IPS-18c (cell line): ENCODE measurements around the gene CARD16.
"Not testable (repeated sequence)": the region's sequence is repeated elsewhere in the genome, so short reads cannot be mapped to it uniquely, and the experiment has no call there.

Experiments
- H3K4me3 ChIP-seq: 2 replicates; pipeline ENCODE4 v1.7.0; 2013; ENCODE audit warnings: low read depth, mild to moderate bottlenecking, low read length, moderate library complexity; ENCODE audit not compliant: insufficient read depth
- H3K9me3 ChIP-seq: one replicate; pipeline ENCODE4 v1.6.1; 2013; ENCODE audit warnings: mild to moderate bottlenecking, low read length, moderate library complexity; ENCODE audit not compliant: control insufficient read depth, insufficient read depth

Gene CARD16

GRCh38 chr11:105044557-105045524 is at the start of gene CARD16:
Gene CARD16, minus strand, starts transcription at chr11:105045335. Its CDS starts 38 bp downstream, at chr11:105045297.
- H3K4me3 ChIP-seq, H3K9me3 ChIP-seq: not testable (repeated sequence)

- Histone ChIP-seq H3K9me3 (no peaks in the 10 kb centered on the region), H3K4me3 (no peak overlapping the region)
Observed at GRCh38 chr11:105092256-105093239, 47.4 kb upstream of the CARD16 start.

- Histone ChIP-seq H3K9me3 (no peaks in the 10 kb centered on the region), H3K4me3 (no peak overlapping the region)
Observed at GRCh38 chr11:105081412-105082150, 36.4 kb upstream of the CARD16 start.

- not testable (repeated sequence) for H3K4me3 ChIP-seq, H3K9me3 ChIP-seq
Observed at GRCh38 chr11:105080171-105080906, 35.2 kb upstream of the CARD16 start.

- Histone ChIP-seq H3K4me3 (no peak overlapping the region), H3K9me3 (no peaks in the 10 kb centered on the region)
Observed at GRCh38 chr11:105078283-105078682, 33.1 kb upstream of the CARD16 start.

- H3K9me3 ChIP-seq, H3K4me3 ChIP-seq: not testable (repeated sequence)
Observed at GRCh38 chr11:105077141-105077790, 32.1 kb upstream of the CARD16 start.

- Histone ChIP-seq H3K9me3 (no peaks in the 10 kb centered on the region), H3K4me3 (no peak overlapping the region)
Observed at GRCh38 chr11:105074166-105074530, 29.0 kb upstream of the CARD16 start.

- Histone ChIP-seq H3K4me3 (no peak overlapping the region), H3K9me3 (no peaks in the 10 kb centered on the region)
Observed at GRCh38 chr11:105073456-105074165, 28.5 kb upstream of the CARD16 start.

- not testable (repeated sequence) for H3K9me3 ChIP-seq, H3K4me3 ChIP-seq
Observed at GRCh38 chr11:105072080-105072479, 26.9 kb upstream of the CARD16 start.

GRCh38 chr11:105071089-105071732 is 26.1 kb upstream of the CARD16 start:
- Histone ChIP-seq H3K9me3 (no peaks in the 10 kb centered on the region), H3K4me3 (no peak overlapping the region)

GRCh38 chr11:105070306-105070705 is 25.2 kb upstream of the CARD16 start:
- Histone ChIP-seq H3K9me3 (no peaks in the 10 kb centered on the region), H3K4me3 (no peak overlapping the region)

- not testable (repeated sequence) for H3K4me3 ChIP-seq, H3K9me3 ChIP-seq
Observed at GRCh38 chr11:105069749-105070148, 24.6 kb upstream of the CARD16 start.

GRCh38 chr11:105063245-105063941 is 18.3 kb upstream of the CARD16 start:
- not testable (repeated sequence) for H3K4me3 ChIP-seq, H3K9me3 ChIP-seq

GRCh38 chr11:105057432-105057831 is 12.3 kb upstream of the CARD16 start:
- H3K9me3 ChIP-seq: peaks cover 2% of the 10 kb centered on the region
- no peak overlapping the region for H3K4me3 ChIP-seq

- H3K9me3 ChIP-seq: peaks cover 2% of the 10 kb centered on the region
- H3K4me3 ChIP-seq: no peak overlapping the region
Observed at GRCh38 chr11:105056446-105056845, 11.3 kb upstream of the CARD16 start.
